Smooth muscle cell (in vitro differentiated cells): Measurements from ENCODE around the gene C2CD2. TPM values are rescaled to one million over a fixed set of nuclear protein-coding genes. Genes with fewer than 3 reads are reported as not detected.

Source experiments
- DNase-seq: peaks from one replicate; lab custom pipeline; 2025; ENCODE audit not compliant: unreplicated experiment; lab: John Stamatoyannopoulos, UW
- H2AFZ ChIP-seq: fragments of 200-600 bp; sonication (generic); 2 replicates; pipeline ENCODE4 v1.6.0; 2016; ENCODE audit warnings: antibody characterized with exemption, low read depth, mild to moderate bottlenecking
- H3F3A ChIP-seq: fragments of 200-600 bp; sonication (generic); 2 replicates; pipeline ENCODE4 v1.6.0; 2017; ENCODE audit warnings: antibody characterized with exemption, low read depth
- H3K27ac ChIP-seq: fragments of 200-600 bp; sonication (generic); 2 replicates; pipeline ENCODE4 v1.5.1; 2016; ENCODE audit warnings: low read depth, mild to moderate bottlenecking
- H3K27me3 ChIP-seq: fragments of 200-600 bp; sonication (generic); 2 replicates; pipeline ENCODE4 v1.6.1; 2016; ENCODE audit warnings: low read depth, mild to moderate bottlenecking
- H3K36me3 ChIP-seq: fragments of 200-600 bp; sonication (generic); 2 replicates; pipeline ENCODE4 v1.5.1; 2016; ENCODE audit warnings: low read depth
- H3K4me1 ChIP-seq: fragments of 200-600 bp; sonication (generic); 2 replicates; pipeline ENCODE4 v1.5.1; 2016; ENCODE audit warnings: low read depth
- H3K4me2 ChIP-seq: fragments of 200-600 bp; sonication (generic); 2 replicates; pipeline ENCODE4 v1.6.0; 2016; ENCODE audit warnings: mild to moderate bottlenecking
- H3K4me3 ChIP-seq: fragments of 200-600 bp; sonication (generic); 2 replicates; pipeline ENCODE4 v1.5.1; 2016; ENCODE audit warnings: mild to moderate bottlenecking
- H3K79me2 ChIP-seq: fragments of 200-600 bp; sonication (generic); 2 replicates; pipeline ENCODE4 v1.6.0; 2016; ENCODE audit warnings: low read depth, mild to moderate bottlenecking
- H3K9ac ChIP-seq: fragments of 200-600 bp; sonication (generic); 2 replicates; pipeline ENCODE4 v1.6.0; 2016; ENCODE audit warnings: low read depth
- H3K9me3 ChIP-seq: fragments of 200-600 bp; sonication (generic); replicated peaks from 2 replicates; pipeline ENCODE4 v1.5.1; 2016; ENCODE audit warnings: low read depth
- H4K20me1 ChIP-seq: fragments of 200-600 bp; sonication (generic); 2 replicates; pipeline ENCODE4 v1.6.0; 2016; ENCODE audit warnings: low read depth
- WGBS: methylation state at CpG from one replicate; pipeline ENCODE4 v1.1.7; 2016; ENCODE audit warnings: low lambda C conversion rate; 5-methylcytosine and 5-hydroxymethylcytosine counted together
- polyA plus RNA-seq: library from polyadenylated mRNA; unstranded; fragments of >200 nt; fragmentation: Nextera tagmentation; extraction: Ambion mirVana; gene quantifications from 2 replicates; pipeline ENCODE4 v1.2.1, GENCODE V29; 2016
- total RNA-seq: library from RNA; depleted of rRNA; stranded (reverse); fragments of >200 nt; gene quantifications from 2 replicates; pipeline ENCODE4 v1.2.3, GENCODE V29; 2014
- TF ChIP-seq, protein P1 (sequence below): fragments of 200-600 bp; sonication (generic); IDR thresholded peaks from 2 replicates; pipeline ENCODE4 v1.5.1; 2017; ENCODE audit warnings: borderline replicate concordance, mild to moderate bottlenecking, antibody characterized with exemption; ENCODE audit not compliant: insufficient read depth, poor library complexity, severe bottlenecking

The C2CD2 gene
- total and polyA plus RNA-seq, 2 experiments from 2014 or later: 3.4 to 6.1 TPM

DNA sequence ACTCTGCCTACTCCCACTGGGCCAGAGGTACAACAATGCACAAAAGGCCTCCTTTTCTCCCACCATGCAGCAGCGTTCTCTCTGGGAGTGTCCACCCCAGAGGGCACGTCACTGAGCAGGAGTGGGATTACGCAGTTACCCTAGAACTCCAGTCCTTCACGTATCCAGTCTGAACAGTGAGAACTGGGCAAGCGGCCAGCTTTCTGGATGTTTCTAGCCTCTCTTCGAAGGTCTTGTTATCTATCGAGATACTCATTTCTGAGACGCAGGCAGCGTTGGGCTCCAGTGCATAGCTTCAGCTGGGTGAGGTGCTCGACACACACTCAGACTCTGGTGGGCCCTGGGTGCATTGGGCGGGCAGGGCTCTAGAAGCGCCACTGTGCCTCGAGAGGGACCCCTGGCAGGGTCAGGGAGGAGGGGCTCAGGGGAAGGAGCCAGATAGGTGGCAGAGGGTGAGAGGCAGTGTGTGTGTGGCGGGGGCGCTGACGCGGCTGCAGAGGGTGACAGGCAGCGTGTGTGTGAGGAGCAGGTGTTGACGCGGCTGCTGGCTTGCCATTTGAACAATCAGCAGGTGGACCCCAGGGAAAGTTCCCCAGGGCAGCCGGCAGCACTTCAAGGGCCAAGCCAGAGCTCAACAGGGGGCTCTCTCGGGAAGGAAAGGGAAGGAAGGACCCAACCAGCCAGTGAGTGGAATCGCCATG, 102.6 kb downstream of the C2CD2 start:
- Histone ChIP-seq H3K9me3 (no peaks in the 10 kb centered on the region), H3K27ac (no peak overlapping the region)
- 93% methylated on average over 23 of the region's 23 CpGs for WGBS

DNA sequence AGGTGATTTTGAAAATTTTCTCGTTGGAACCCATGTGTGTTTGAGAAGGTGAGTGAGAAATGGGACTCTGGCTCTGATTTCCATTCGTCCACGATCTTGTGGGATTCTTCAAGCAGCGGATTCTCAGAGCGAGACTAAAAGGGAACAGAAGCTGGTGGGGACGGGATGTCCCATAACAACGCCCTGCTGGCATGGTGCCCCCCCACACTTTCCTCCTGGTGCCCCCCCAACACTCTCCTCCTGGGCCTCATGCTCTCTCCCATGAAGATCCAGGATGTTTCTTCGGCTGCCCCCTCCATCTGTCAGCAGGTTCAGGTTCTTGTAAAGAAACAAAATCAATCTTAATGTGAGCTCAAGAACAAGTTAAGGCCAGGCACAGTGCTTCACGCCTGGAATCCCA, 103.7 kb downstream of the C2CD2 start:
- H2AFZ ChIP-seq: no peak overlapping the region
- no peak overlapping the region for H3K27ac ChIP-seq
- H3K27me3 ChIP-seq: no peaks in the 10 kb centered on the region
- H3K4me1 ChIP-seq: no peaks in the 10 kb centered on the region
- no peak overlapping the region for H3K4me2 ChIP-seq
- H3K9me3 ChIP-seq: no peaks in the 10 kb centered on the region
- DNase-seq: no peak
- H3K9ac ChIP-seq: no peak overlapping the region
- TF ChIP-seq, protein P1, sequence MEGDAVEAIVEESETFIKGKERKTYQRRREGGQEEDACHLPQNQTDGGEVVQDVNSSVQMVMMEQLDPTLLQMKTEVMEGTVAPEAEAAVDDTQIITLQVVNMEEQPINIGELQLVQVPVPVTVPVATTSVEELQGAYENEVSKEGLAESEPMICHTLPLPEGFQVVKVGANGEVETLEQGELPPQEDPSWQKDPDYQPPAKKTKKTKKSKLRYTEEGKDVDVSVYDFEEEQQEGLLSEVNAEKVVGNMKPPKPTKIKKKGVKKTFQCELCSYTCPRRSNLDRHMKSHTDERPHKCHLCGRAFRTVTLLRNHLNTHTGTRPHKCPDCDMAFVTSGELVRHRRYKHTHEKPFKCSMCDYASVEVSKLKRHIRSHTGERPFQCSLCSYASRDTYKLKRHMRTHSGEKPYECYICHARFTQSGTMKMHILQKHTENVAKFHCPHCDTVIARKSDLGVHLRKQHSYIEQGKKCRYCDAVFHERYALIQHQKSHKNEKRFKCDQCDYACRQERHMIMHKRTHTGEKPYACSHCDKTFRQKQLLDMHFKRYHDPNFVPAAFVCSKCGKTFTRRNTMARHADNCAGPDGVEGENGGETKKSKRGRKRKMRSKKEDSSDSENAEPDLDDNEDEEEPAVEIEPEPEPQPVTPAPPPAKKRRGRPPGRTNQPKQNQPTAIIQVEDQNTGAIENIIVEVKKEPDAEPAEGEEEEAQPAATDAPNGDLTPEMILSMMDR: no peak
- H3K36me3 ChIP-seq: no peaks in the 10 kb centered on the region
- WGBS: 97% methylated on average over 9 of the region's 9 CpGs
- no peaks in the 10 kb centered on the region for H3K79me2 ChIP-seq
- H3F3A ChIP-seq: no peaks in the 10 kb centered on the region
- H4K20me1 ChIP-seq: no peaks in the 10 kb centered on the region
- no peak overlapping the region for H3K4me3 ChIP-seq

More for the DNA sequence above, 102.6 kb downstream of the C2CD2 start:
- Histone ChIP-seq H3K9ac (no peak overlapping the region), H3K4me3 (no peak overlapping the region), H2AFZ (no peak overlapping the region), H3K36me3 (no peaks in the 10 kb centered on the region), H3F3A (no peaks in the 10 kb centered on the region), H3K27me3 (no peaks in the 10 kb centered on the region), H3K4me2 (no peak overlapping the region), H3K4me1 (no peaks in the 10 kb centered on the region), H3K79me2 (no peaks in the 10 kb centered on the region), H4K20me1 (no peaks in the 10 kb centered on the region)
- TF ChIP-seq, protein P1: no peak
- no peak for DNase-seq

DNA sequence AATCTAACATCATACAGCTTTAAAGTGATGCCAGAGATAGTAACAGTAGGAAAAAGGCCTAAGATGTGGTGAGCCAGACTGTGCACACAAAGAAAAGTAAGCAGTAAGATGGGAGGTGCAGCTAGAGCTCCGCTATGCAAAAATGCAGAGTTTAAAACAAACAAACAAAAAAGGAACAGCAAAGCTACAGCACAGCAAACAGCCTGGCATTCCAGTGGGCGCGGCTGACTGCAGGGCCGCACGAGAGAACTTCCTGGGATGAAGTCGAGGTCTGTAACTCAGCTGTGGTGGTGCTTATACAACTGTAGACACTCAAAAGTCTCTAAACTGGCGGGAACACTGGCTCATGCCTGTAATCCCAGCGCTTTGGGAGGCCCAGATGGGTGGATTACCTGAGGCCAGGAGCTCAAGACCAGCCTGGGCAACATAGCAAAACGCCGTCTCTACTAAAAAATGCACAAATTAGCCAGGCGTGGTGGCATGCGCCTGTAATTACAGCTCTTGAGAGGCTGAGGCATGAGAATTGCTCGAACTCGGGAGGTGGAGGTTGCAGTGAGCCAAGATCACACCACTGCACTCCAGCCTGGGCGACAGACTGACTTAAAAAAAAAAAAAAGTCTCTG, 104.7 kb downstream of the C2CD2 start:
- no peaks in the 10 kb centered on the region for H3K36me3 ChIP-seq
- H3K79me2 ChIP-seq: no peaks in the 10 kb centered on the region
- DNase-seq: no peak
- H2AFZ ChIP-seq: no peak overlapping the region
- H3K27me3 ChIP-seq: no peaks in the 10 kb centered on the region
- H4K20me1 ChIP-seq: no peaks in the 10 kb centered on the region
- no peak overlapping the region for H3K27ac ChIP-seq
- H3K4me3 ChIP-seq: no peak overlapping the region
- no peaks in the 10 kb centered on the region for H3F3A ChIP-seq
- no peaks in the 10 kb centered on the region for H3K4me1 ChIP-seq
- WGBS: 70% methylated on average over 15 of the region's 15 CpGs
- H3K9ac ChIP-seq: no peak overlapping the region
- H3K9me3 ChIP-seq: no peaks in the 10 kb centered on the region
- TF ChIP-seq, protein P1: no peak
- no peak overlapping the region for H3K4me2 ChIP-seq
